ENCODE data around the gene RYR2. TPM values are rescaled to one million over a fixed set of nuclear protein-coding genes. Genes with fewer than 3 reads are reported as not detected.

RYR2 gene
- total RNA-seq, 1 donor from 2014 or later: not detected

DNA sequence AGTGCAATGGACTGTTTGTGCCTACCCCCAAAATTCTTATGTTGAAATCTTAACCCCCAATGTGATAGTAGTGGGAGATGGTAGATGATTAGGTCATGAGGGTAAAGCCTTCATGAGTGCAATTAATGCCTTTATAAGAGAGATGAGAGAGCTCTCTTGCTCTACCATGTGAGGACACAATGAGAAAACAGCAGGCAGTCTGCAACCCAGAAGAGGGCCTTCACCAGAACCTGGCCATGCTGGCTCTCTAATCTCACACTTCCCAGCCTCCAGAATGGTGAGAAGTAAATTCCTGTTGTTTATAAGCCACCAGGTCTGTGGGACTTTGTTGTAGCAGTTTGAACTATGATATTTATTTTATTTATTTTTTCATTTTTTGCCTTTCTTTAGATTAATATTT is 21.0 kb downstream of the RYR2 start:
- H3K4me3 ChIP-seq (ENCODE audit: low read depth, low read length): no peak overlapping the region
- TF ChIP-seq, protein P1, sequence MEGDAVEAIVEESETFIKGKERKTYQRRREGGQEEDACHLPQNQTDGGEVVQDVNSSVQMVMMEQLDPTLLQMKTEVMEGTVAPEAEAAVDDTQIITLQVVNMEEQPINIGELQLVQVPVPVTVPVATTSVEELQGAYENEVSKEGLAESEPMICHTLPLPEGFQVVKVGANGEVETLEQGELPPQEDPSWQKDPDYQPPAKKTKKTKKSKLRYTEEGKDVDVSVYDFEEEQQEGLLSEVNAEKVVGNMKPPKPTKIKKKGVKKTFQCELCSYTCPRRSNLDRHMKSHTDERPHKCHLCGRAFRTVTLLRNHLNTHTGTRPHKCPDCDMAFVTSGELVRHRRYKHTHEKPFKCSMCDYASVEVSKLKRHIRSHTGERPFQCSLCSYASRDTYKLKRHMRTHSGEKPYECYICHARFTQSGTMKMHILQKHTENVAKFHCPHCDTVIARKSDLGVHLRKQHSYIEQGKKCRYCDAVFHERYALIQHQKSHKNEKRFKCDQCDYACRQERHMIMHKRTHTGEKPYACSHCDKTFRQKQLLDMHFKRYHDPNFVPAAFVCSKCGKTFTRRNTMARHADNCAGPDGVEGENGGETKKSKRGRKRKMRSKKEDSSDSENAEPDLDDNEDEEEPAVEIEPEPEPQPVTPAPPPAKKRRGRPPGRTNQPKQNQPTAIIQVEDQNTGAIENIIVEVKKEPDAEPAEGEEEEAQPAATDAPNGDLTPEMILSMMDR (IDR thresholded peaks at IDR 0.05; ENCODE audit: insufficient read depth, low read length, poor library complexity, severe bottlenecking): no peak

DNA sequence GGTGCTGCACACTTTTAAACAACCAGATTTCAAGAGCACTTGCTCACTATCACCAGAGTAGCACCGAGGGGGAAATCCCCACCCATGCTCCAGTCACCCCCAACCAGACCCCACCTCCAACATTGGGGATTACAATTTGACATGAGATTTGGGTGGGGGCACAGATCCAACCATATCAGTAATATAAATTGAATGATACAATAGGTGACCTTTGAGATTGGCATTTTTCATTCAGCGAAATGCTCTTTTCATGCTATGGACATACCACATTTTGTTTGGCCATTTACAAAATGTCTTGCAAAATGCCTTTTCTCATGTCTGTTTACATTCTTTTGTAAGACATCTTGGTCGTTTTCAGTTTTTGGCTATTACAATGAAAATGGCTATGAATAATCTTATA is 23.9 kb downstream of the RYR2 start:
- DNase-seq (ENCODE audit: low read depth): no peak
- H3K4me3 ChIP-seq (ENCODE audit: low read depth, low read length): no peak overlapping the region
- TF ChIP-seq, protein P1 (IDR thresholded peaks at IDR 0.05; ENCODE audit: insufficient read depth, low read length, poor library complexity, severe bottlenecking): no peak
- H3K36me3 ChIP-seq (ENCODE audit: control insufficient read depth, insufficient read depth, low read length): no peaks in the 10 kb centered on the region
- no peaks in the 10 kb centered on the region for H3K27me3 ChIP-seq (ENCODE audit: control insufficient read depth, insufficient read depth, low read length)

More for the DNA sequence above, 21.0 kb downstream of the RYR2 start:
- H3K36me3 ChIP-seq (ENCODE audit: control insufficient read depth, insufficient read depth, low read length): no peaks in the 10 kb centered on the region
- no peak for DNase-seq (ENCODE audit: low read depth)
- no peaks in the 10 kb centered on the region for H3K27me3 ChIP-seq (ENCODE audit: control insufficient read depth, insufficient read depth, low read length)

DNA sequence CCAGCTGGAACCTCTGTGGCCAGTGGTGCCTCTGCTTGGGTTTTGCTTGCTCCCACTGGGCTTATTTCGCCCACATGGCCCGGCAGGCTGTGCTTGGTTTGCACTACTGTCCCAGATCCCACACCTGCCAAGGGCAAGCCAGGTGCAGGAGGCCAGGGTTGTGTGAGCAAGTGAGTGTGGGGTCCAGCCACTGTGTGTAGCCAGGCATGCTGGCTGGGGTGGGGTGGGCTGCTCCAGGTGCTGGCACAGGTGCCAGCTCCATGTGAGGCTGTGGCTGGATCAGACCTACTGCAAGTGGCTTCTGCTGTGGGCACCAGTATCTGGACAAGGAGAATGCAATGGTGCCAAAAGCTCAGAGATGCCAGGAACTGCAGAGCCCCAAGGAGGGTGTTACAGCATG is 28.5 kb downstream of the RYR2 start:
- H3K27me3 ChIP-seq (ENCODE audit: control insufficient read depth, insufficient read depth, low read length): no peaks in the 10 kb centered on the region
- no peak for DNase-seq (ENCODE audit: low read depth)
- TF ChIP-seq, protein P1 (IDR thresholded peaks at IDR 0.05; ENCODE audit: insufficient read depth, low read length, poor library complexity, severe bottlenecking): no peak
- H3K4me3 ChIP-seq (ENCODE audit: low read depth, low read length): no peak overlapping the region
- no peaks in the 10 kb centered on the region for H3K36me3 ChIP-seq (ENCODE audit: control insufficient read depth, insufficient read depth, low read length)

DNA sequence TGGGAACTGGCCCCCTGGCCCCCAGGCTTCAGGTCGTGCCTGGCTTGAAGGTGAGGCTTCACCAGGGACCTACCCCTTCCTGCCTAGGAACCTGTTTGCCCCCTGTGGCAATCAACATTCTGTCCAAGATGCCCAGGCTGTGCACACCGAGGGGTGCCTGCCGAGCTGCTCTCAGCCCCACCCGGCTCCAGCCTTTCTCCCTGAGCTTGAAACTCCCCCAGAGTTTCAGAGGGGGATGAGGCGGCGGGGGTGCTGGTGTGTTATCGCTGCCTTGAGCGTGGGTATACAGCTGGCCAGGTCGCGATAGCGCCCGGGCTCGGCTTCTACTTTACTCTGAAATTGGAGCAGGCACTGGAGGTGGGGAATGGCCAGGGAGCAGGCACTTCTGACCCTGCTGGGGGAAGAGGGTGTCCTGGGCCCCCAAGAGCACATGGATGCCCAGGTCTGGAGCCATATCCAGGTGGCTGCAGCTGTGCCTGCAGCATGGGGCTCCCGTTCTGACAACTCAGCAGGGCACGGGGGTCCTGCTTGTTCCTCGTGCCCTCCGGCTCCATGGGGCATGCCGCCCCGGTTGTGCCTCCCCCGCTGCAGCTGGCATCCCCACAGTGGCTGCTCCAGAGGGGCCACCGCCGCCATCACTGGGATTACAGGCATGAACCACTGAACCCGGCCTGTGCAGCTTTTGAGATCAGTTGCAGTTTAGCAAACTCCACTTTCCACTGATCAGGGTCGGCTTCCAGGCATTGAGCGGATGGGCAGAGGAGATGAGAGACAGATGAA is 29.8 kb downstream of the RYR2 start:
- no peak overlapping the region for H3K4me3 ChIP-seq (ENCODE audit: low read depth, low read length)
- no peaks in the 10 kb centered on the region for H3K36me3 ChIP-seq (ENCODE audit: control insufficient read depth, insufficient read depth, low read length)
- DNase-seq (ENCODE audit: low read depth): no peak
- TF ChIP-seq, protein P1 (IDR thresholded peaks at IDR 0.05; ENCODE audit: insufficient read depth, low read length, poor library complexity, severe bottlenecking): no peak
- H3K27me3 ChIP-seq (ENCODE audit: control insufficient read depth, insufficient read depth, low read length): no peaks in the 10 kb centered on the region

DNA sequence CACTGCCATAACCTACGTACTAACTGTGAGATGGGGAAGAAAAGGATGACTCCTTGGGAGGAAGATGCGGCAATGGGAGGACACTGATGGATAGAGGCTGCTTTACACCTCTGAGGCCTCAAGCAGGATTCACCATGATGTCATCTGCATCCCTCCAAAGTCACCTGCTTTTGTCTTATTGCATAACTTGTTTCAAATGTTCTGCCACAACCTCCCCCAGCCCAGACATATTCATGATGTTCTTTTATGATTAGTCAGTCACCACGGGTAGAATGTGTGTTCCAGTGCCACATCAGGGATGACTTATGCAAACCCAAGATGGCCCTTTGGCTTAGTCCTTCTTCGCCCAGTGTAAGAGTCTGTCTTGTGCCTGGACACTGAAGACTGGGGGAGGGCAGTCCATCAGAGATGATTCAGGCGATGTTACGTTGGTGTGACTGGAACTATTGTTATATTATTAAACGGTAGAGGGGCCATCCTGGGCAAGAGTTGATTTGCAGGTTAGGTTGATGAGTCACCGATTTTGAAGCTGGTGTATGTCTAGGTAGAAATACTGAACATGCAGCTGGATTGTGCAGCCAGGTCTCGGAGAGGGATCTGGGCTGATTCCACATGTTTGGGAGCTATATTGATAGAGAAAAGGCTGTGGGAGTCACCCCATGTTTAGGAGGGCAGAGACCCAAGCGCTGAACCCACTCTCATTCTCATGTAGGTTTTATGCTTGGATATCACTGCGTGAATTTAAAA is 32.6 kb downstream of the RYR2 start:
- Histone ChIP-seq H3K27me3 (ENCODE audit: control insufficient read depth, insufficient read depth, low read length) (no peaks in the 10 kb centered on the region), H3K36me3 (ENCODE audit: control insufficient read depth, insufficient read depth, low read length) (no peaks in the 10 kb centered on the region), H3K4me3 (ENCODE audit: low read depth, low read length) (no peak overlapping the region)
- TF ChIP-seq, protein P1 (IDR thresholded peaks at IDR 0.05; ENCODE audit: insufficient read depth, low read length, poor library complexity, severe bottlenecking): no peak
- DNase-seq (ENCODE audit: low read depth): no peak
